Mesothelial cell of epicardium (in vitro differentiated cells): Measurements from ENCODE around the gene PVALEF. TPM values are rescaled to one million over a fixed set of nuclear protein-coding genes. Genes with fewer than 3 reads are reported as not detected.

Experiments used
- DNase-seq, 2 experiments: peaks; one replicate each; pipeline ENCODE4 v3.0.0; 2021; ENCODE audit warnings: low spot score in 2 of 2; ENCODE audit not compliant: unreplicated experiment in 2 of 2
- H3K27ac Mint-ChIP-seq: 2 replicates; pipeline ENCODE4 v1.8.0; 2021; ENCODE audit warnings: mixed read lengths
- H3K27me3 Mint-ChIP-seq: 2 replicates; pipeline ENCODE4 v1.8.0; 2021; ENCODE audit warnings: low read depth, mixed read lengths
- H3K36me3 Mint-ChIP-seq: 2 replicates; pipeline ENCODE4 v1.8.0; 2021; ENCODE audit warnings: mixed read lengths
- H3K4me1 Mint-ChIP-seq: 2 replicates; pipeline ENCODE4 v1.8.0; 2021; ENCODE audit warnings: mixed read lengths
- H3K4me3 Mint-ChIP-seq: 2 replicates; pipeline ENCODE4 v1.8.0; 2021; ENCODE audit warnings: mild to moderate bottlenecking, moderate library complexity, mixed read lengths
- H3K9me3 Mint-ChIP-seq: 2 replicates; pipeline ENCODE4 v1.8.0; 2021; ENCODE audit warnings: mixed read lengths
- total RNA-seq: library from RNA; stranded (reverse); gene quantifications from 3 replicates; pipeline ENCODE4 v1.2.1, GENCODE V29; 2021
- TF ChIP-seq, protein P1 (sequence below): fragments of 200-600 bp; sonication (generic); IDR thresholded peaks from one replicate; pipeline ENCODE4 v1.5.0; 2021; ENCODE audit warnings: antibody characterized with exemption; ENCODE audit not compliant: unreplicated experiment

Gene PVALEF
- total RNA-seq, 1 donor from 2014 or later, result 0.22 TPM

DNA sequence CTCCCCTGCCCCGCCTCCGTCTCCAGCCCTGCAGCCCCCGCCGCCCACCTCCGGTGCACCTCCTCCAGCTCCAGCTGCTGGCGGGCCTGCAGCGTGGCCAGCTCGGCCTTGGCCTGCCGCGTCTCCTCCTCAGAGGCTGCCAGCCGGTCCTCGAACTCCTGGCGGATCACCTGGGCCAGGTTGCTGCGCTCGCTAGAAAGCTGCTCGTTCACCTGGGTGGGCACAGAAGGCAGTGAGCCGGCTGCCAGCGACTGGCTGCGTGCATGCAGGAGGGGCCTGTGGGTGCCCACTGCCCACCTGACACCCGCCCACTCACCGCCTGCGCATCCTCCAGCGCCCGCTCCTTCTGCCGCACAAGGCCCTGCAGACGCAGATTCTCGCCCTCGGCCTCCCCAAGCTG is 25.3 kb downstream of the PVALEF start:
- TF ChIP-seq, protein P1, sequence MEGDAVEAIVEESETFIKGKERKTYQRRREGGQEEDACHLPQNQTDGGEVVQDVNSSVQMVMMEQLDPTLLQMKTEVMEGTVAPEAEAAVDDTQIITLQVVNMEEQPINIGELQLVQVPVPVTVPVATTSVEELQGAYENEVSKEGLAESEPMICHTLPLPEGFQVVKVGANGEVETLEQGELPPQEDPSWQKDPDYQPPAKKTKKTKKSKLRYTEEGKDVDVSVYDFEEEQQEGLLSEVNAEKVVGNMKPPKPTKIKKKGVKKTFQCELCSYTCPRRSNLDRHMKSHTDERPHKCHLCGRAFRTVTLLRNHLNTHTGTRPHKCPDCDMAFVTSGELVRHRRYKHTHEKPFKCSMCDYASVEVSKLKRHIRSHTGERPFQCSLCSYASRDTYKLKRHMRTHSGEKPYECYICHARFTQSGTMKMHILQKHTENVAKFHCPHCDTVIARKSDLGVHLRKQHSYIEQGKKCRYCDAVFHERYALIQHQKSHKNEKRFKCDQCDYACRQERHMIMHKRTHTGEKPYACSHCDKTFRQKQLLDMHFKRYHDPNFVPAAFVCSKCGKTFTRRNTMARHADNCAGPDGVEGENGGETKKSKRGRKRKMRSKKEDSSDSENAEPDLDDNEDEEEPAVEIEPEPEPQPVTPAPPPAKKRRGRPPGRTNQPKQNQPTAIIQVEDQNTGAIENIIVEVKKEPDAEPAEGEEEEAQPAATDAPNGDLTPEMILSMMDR, result no peak
- Mint-ChIP-seq H3K27me3 (no peaks in the 10 kb centered on the region), H3K9me3 (no peaks in the 10 kb centered on the region), H3K27ac (no peak overlapping the region), H3K4me1 (no peaks in the 10 kb centered on the region), H3K36me3 (no peaks in the 10 kb centered on the region), H3K4me3 (no peak overlapping the region)
- no peak for DNase-seq

DNA sequence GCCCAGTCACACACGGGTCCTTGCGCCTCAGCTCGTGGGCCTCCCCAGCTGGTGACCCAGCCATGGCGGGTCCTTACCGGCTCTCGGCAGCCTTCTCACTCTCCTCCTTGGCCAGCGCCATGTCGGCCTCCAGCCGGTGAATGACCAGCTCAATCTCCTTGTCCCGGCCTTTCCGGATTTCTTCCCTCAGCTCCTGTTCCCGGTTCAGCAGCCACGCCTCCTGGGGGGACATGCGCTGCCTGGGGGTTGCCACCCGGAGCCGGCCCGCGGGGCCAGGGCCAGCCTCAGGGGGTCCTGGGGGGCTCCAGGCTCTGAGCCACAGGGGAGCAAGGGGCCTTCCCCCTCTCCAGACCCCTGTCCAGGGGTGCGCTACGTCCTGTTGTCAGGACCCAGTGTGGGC is 25.8 kb downstream of the PVALEF start:
- Mint-ChIP-seq H3K27me3 (no peaks in the 10 kb centered on the region), H3K4me1 (no peaks in the 10 kb centered on the region), H3K4me3 (no peak overlapping the region), H3K9me3 (no peaks in the 10 kb centered on the region), H3K27ac (no peak overlapping the region), H3K36me3 (no peaks in the 10 kb centered on the region)
- TF ChIP-seq, protein P1, result no peak
- DNase-seq, result peak in 1 of 2 experiments; percentile 19

DNA sequence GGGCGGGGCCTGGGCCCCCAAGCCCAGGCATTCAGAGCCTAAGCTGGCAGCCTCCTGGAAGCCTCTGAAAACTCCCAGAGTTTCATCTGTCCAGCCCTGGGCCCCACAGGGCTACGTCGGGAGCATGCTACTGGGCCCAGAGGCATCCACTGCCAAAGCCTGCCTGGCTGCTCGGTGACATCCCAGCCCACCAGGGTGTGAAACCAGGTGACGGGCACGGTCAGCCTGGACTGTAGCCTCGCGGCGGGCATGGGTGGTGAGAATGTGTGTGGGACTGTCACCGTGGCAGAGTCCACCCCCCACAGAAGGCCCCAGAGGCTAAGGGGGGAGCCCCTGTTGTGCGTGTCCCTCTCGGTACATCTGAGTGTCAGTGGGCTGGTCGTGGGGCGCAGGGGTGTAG is 26.3 kb downstream of the PVALEF start:
- TF ChIP-seq, protein P1, result no peak
- no peaks in the 10 kb centered on the region for H3K4me1 Mint-ChIP-seq
- H3K36me3 Mint-ChIP-seq, result no peaks in the 10 kb centered on the region
- H3K27ac Mint-ChIP-seq, result no peak overlapping the region
- H3K9me3 Mint-ChIP-seq, result no peaks in the 10 kb centered on the region
- no peaks in the 10 kb centered on the region for H3K27me3 Mint-ChIP-seq
- no peak overlapping the region for H3K4me3 Mint-ChIP-seq
- DNase-seq, result no peak

DNA sequence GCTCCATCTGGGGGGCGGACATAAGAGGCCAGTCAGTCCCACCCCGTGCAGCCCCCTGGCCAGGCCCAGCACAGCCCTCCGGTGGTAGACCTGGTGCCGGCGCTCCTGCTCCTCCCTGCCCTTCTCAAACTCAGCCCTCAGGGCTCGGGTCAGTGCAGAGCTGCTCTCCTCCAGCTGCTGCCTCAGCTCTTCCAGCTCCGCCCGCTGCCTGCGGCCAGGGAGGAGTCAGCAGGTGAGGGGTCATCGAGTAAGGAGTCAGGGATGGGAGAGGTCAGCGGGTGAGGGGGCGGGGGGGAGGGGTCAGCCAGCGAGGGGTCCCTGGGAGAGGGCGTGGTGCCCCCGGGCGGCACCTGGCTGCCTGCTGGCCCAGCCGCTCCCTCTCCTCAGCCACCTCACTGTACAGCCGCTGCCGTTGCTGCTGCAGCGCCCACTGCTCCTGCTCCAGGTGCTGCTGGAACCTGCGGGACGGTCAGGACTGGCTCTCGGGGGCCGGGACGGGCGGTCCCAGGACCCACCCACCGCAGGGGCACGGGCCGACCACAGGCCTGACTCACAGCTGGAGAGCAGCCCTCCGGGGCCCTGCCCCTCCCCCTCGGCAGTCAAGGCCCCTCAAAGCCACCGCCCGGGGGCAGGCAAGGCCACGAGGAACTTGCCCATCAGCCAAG is 27.2 kb downstream of the PVALEF start:
- DNase-seq, result peak in 1 of 2 experiments; percentile 17
- no peaks in the 10 kb centered on the region for H3K27me3 Mint-ChIP-seq
- H3K27ac Mint-ChIP-seq, result no peak overlapping the region
- H3K4me1 Mint-ChIP-seq, result no peaks in the 10 kb centered on the region
- H3K36me3 Mint-ChIP-seq, result no peaks in the 10 kb centered on the region
- H3K4me3 Mint-ChIP-seq, result no peak overlapping the region
- H3K9me3 Mint-ChIP-seq, result no peaks in the 10 kb centered on the region
- TF ChIP-seq, protein P1, result no peak

DNA sequence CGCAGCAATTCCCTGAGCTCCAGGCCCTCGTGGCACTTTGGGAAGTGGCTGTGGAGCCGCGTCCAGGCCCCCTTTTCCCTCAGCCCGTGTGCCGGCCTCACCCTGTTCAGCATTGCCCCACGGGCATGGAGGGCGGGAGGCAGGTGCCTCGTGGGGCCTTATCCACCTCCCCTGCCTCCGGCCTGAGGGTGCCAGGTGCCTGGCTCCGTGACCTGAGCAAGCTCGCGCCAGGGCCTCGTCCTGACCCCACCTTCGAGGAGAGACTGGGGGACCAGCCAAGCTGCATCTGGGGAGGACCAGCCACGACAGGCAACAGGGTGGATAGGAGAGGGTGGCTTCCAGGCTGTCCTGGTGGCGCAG is 27.7 kb downstream of the PVALEF start:
- H3K27ac Mint-ChIP-seq, result no peak overlapping the region
- no peaks in the 10 kb centered on the region for H3K9me3 Mint-ChIP-seq
- H3K27me3 Mint-ChIP-seq, result no peaks in the 10 kb centered on the region
- no peak overlapping the region for H3K4me3 Mint-ChIP-seq
- no peak for DNase-seq
- no peaks in the 10 kb centered on the region for H3K4me1 Mint-ChIP-seq
- no peaks in the 10 kb centered on the region for H3K36me3 Mint-ChIP-seq
- TF ChIP-seq, protein P1, result no peak
